Measurements from ENCODE around the gene FLT3.
"Not testable (repeated sequence)": the region's sequence is repeated elsewhere in the genome, so short reads cannot be mapped to it uniquely, and the experiment has no call there.

The FLT3 gene

GRCh38 chr13:28044608-28045007 is 55.8 kb downstream of the FLT3 start:
- DNase-seq (ENCODE audit: low read depth), result no peak

GRCh38 chr13:28043224-28043623 is 57.2 kb downstream of the FLT3 start:
- no peak for DNase-seq (ENCODE audit: low read depth)

GRCh38 chr13:28041501-28041900 is 58.9 kb downstream of the FLT3 start:
- no peak for DNase-seq (ENCODE audit: low read depth)

GRCh38 chr13:28041031-28041461 is 59.3 kb downstream of the FLT3 start:
- no peak for DNase-seq (ENCODE audit: low read depth)

GRCh38 chr13:28037399-28037798 is 63.0 kb downstream of the FLT3 start:
- DNase-seq (ENCODE audit: low read depth), result no peak

GRCh38 chr13:28035146-28035782 is 65.1 kb downstream of the FLT3 start:
- DNase-seq (ENCODE audit: low read depth), result no peak

- DNase-seq (ENCODE audit: low read depth), result no peak
Measured at GRCh38 chr13:28033894-28034655, 66.3 kb downstream of the FLT3 start.

GRCh38 chr13:28032438-28032837 is 67.9 kb downstream of the FLT3 start:
- DNase-seq (ENCODE audit: low read depth), result not testable (repeated sequence)

GRCh38 chr13:28031896-28032288 is 68.5 kb downstream of the FLT3 start:
- no peak for DNase-seq (ENCODE audit: low read depth)

GRCh38 chr13:28031220-28031895 is 69.0 kb downstream of the FLT3 start:
- DNase-seq (ENCODE audit: low read depth), result no peak

GRCh38 chr13:28027607-28028364 is 72.6 kb downstream of the FLT3 start:
- no peak for DNase-seq (ENCODE audit: low read depth)

- DNase-seq (ENCODE audit: low read depth), result no peak
Measured at GRCh38 chr13:28027071-28027470, 73.3 kb downstream of the FLT3 start.

GRCh38 chr13:28026508-28026907 is 73.9 kb downstream of the FLT3 start:
- no peak for DNase-seq (ENCODE audit: low read depth)

GRCh38 chr13:28022848-28023518 is 77.4 kb downstream of the FLT3 start:
- no peak for DNase-seq (ENCODE audit: low read depth)

- no peak for DNase-seq (ENCODE audit: low read depth)
Measured at GRCh38 chr13:28014301-28014700, 86.1 kb downstream of the FLT3 start.

- no peak for DNase-seq (ENCODE audit: low read depth)
Measured at GRCh38 chr13:28013482-28013881, 86.9 kb downstream of the FLT3 start.

GRCh38 chr13:28012896-28013295 is 87.5 kb downstream of the FLT3 start:
- no peak for DNase-seq (ENCODE audit: low read depth)

- DNase-seq (ENCODE audit: low read depth), result no peak
Measured at GRCh38 chr13:28012383-28012782, 88.0 kb downstream of the FLT3 start.

GRCh38 chr13:28010046-28010445 is 90.3 kb downstream of the FLT3 start:
- DNase-seq (ENCODE audit: low read depth), result no peak

- DNase-seq (ENCODE audit: low read depth), result not testable (repeated sequence)
Measured at GRCh38 chr13:28005016-28005415, 95.4 kb downstream of the FLT3 start.

- DNase-seq (ENCODE audit: low read depth), result no peak
Measured at GRCh38 chr13:28002886-28003698, 97.3 kb downstream of the FLT3 start.

Data from activated T-cell treated with anti-CD3 and anti-CD28 coated beads for 48 hours (primary cell).